NOMO-1 (cell line): Measurements from ENCODE around the gene LEMD3.
"Not testable (repeated sequence)": the region's sequence is repeated elsewhere in the genome, so short reads cannot be mapped to it uniquely, and the experiment has no call there.

Experiments used
- DNase-seq, 2 experiments: peaks; one replicate each; lab custom pipeline; 2025; ENCODE audit not compliant: unreplicated experiment in 2 of 2; lab: John Stamatoyannopoulos, UW

The LEMD3 gene

GRCh38 chr12:65276916-65277530 is 107.6 kb downstream of the LEMD3 start:
- peak; percentile 38 to 82 for DNase-seq

- no peak for DNase-seq
These were observed 108.7 kb downstream of the LEMD3 start for GRCh38 chr12:65277994-65278575.

- DNase-seq: peak in 1 of 2 experiments; percentile 17
These were observed 109.4 kb downstream of the LEMD3 start, which contains the start of gene MSRB3 for GRCh38 chr12:65278576-65279368. MSRB3 (plus strand) TSS chr12:65278683; CDS start chr12:65308580, 29,897 bp downstream.

- no peak for DNase-seq
These were observed 110.2 kb downstream of the LEMD3 start for GRCh38 chr12:65279369-65280112.

- peak in 1 of 2 experiments; percentile 49 for DNase-seq
These were observed 110.9 kb downstream of the LEMD3 start for GRCh38 chr12:65280306-65280705.

GRCh38 chr12:65282840-65283239 is 113.5 kb downstream of the LEMD3 start:
- no peak for DNase-seq

GRCh38 chr12:65285532-65285931 is 116.1 kb downstream of the LEMD3 start:
- DNase-seq: not testable (repeated sequence)

- peak in 1 of 2 experiments; percentile 14 for DNase-seq
These were observed 118.0 kb downstream of the LEMD3 start for GRCh38 chr12:65287426-65287825.

GRCh38 chr12:65292241-65292640 is 122.9 kb downstream of the LEMD3 start:
- no peak for DNase-seq

GRCh38 chr12:65293735-65294134 is 124.4 kb downstream of the LEMD3 start:
- no peak for DNase-seq

GRCh38 chr12:65294641-65295262 is 125.4 kb downstream of the LEMD3 start:
- no peak for DNase-seq

GRCh38 chr12:65296508-65297265 is 127.3 kb downstream of the LEMD3 start:
- peak; percentile 24 to 81 for DNase-seq
